NOMO-1 treated with DMSO at 0.1 percent for 48 hours (cell line): Measurements from ENCODE around the gene GIGYF2.
A peak's percentile ranks its signal among the peaks of the same experiment; 100 is the strongest.

Experiments used
- DNase-seq: peaks from one replicate; lab custom pipeline; 2025; ENCODE audit not compliant: unreplicated experiment; lab: John Stamatoyannopoulos, UW

Gene GIGYF2

GRCh38 chr2:232859385-232859916 lies 162.3 kb downstream of the GIGYF2 start:
- DNase-seq: no peak

- DNase-seq: no peak
Observed at GRCh38 chr2:232860593-232861241, 163.6 kb downstream of the GIGYF2 start.

- no peak for DNase-seq
Observed at GRCh38 chr2:232861353-232861752, 164.2 kb downstream of the GIGYF2 start.

GRCh38 chr2:232863996-232864395 lies 166.9 kb downstream of the GIGYF2 start:
- no peak for DNase-seq

- DNase-seq: no peak
Observed at GRCh38 chr2:232865165-232865564, 168.0 kb downstream of the GIGYF2 start.

GRCh38 chr2:232866104-232866503 lies 169.0 kb downstream of the GIGYF2 start:
- DNase-seq: no peak

- DNase-seq: no peak
Observed at GRCh38 chr2:232869138-232870017, 172.2 kb downstream of the GIGYF2 start.

- no peak for DNase-seq
Observed at GRCh38 chr2:232870018-232870765, 173.1 kb downstream of the GIGYF2 start, which contains the start of gene SNORC. Gene SNORC (plus strand): TSS chr2:232870264. CDS start chr2:232870342, 78 bp downstream.

- DNase-seq: no peak
Observed at GRCh38 chr2:232870766-232871371, 173.7 kb downstream of the GIGYF2 start.

- no peak for DNase-seq
Observed at GRCh38 chr2:232871418-232871834, 174.3 kb downstream of the GIGYF2 start.

- no peak for DNase-seq
Observed at GRCh38 chr2:232871835-232872736, 175.0 kb downstream of the GIGYF2 start.

- DNase-seq: no peak
Observed at GRCh38 chr2:232872826-232873225, 175.7 kb downstream of the GIGYF2 start.

GRCh38 chr2:232873292-232873908 lies 176.3 kb downstream of the GIGYF2 start:
- no peak for DNase-seq

GRCh38 chr2:232873909-232874641 lies 176.9 kb downstream of the GIGYF2 start:
- peak; percentile 91 for DNase-seq

- DNase-seq: no peak
Observed at GRCh38 chr2:232874677-232875223, 177.6 kb downstream of the GIGYF2 start.

- no peak for DNase-seq
Observed at GRCh38 chr2:232875256-232876121, 178.4 kb downstream of the GIGYF2 start.
